IMR-90 (cell line): ENCODE measurements around the gene MAOB. TPM values are rescaled to one million over a fixed set of nuclear protein-coding genes. Genes with fewer than 3 reads are reported as not detected.

Experiments used
- ATAC-seq: fragments of 200-7000 bp; cut with Tn5 transposase; 2 replicates; pipeline ENCODE4 v1.9.1; 2020; ENCODE audit warnings: low read depth, mild to moderate bottlenecking, moderate library complexity
- BruUV-seq: library from RNA; stranded (reverse); fragments of 400-500 nt; replicated peaks from 2 replicates; lab custom pipeline; 2021; lab: Mats Ljungman, UMichigan
- CTCF ChIA-PET: fragments of 300-600 bp; formaldehyde crosslinking; extraction: SDS; loops from one replicate; lab custom pipeline; 2021; ENCODE audit warnings: antibody characterized with exemption; lab: Yijun Ruan, JAX
- POLR2A ChIA-PET: fragments of 300-600 bp; sonication (Branson Sonifier 250); formaldehyde crosslinking; loops from one replicate; lab custom pipeline; 2022; ENCODE audit warnings: antibody characterized with exemption; ENCODE audit not compliant: unreplicated experiment; lab: Charles Lee
- DNase-seq: peaks from one replicate; pipeline ENCODE4 v3.0.0; 2013
- H2AFZ ChIP-seq: replicated peaks from 2 replicates; pipeline ENCODE3; 2013; ENCODE audit warnings: low read length, mild to moderate bottlenecking; ENCODE audit not compliant: poor library complexity
- H2AK5ac ChIP-seq: 2 replicates; pipeline ENCODE4 v1.6.1; 2013; ENCODE audit warnings: low read depth, low read length, inconsistent platforms
- H2AK9ac ChIP-seq: replicated peaks from 2 replicates; pipeline ENCODE3; 2013; ENCODE audit warnings: mild to moderate bottlenecking, low read depth, low read length, moderate library complexity; ENCODE audit not compliant: poor library complexity
- H2BK120ac ChIP-seq: 2 replicates; pipeline ENCODE4 v1.6.1; 2013; ENCODE audit warnings: low read depth, low read length, inconsistent platforms
- H2BK15ac ChIP-seq: 3 replicates; pipeline ENCODE4 v1.6.1; 2013; ENCODE audit warnings: low read depth, low read length, inconsistent platforms
- H2BK20ac ChIP-seq: 2 replicates; pipeline ENCODE4 v1.6.1; 2013; ENCODE audit warnings: low read depth, mild to moderate bottlenecking, inconsistent platforms, low read length, moderate library complexity
- H2BK5ac ChIP-seq: 2 replicates; pipeline ENCODE4 v1.6.1; 2013; ENCODE audit warnings: mild to moderate bottlenecking, low read depth, low read length, inconsistent platforms; ENCODE audit not compliant: poor library complexity, severe bottlenecking
- H3K14ac ChIP-seq: replicated peaks from 2 replicates; pipeline ENCODE4 v1.6.1; 2013; ENCODE audit warnings: low read depth, low read length, inconsistent platforms
- H3K18ac ChIP-seq: 2 replicates; pipeline ENCODE4 v1.6.1; 2013; ENCODE audit warnings: low read depth, low read length, control low read depth
- H3K23ac ChIP-seq: 2 replicates; pipeline ENCODE4 v1.6.1; 2013; ENCODE audit warnings: low read depth, low read length, inconsistent platforms
- H3K27ac ChIP-seq: 2 replicates; pipeline ENCODE4 v1.5.1; 2013; ENCODE audit warnings: mild to moderate bottlenecking, control low read depth, low read length; ENCODE audit not compliant: insufficient read depth
- H3K27me3 ChIP-seq: 2 replicates; pipeline ENCODE4 v1.6.1; 2013; ENCODE audit warnings: low read length; ENCODE audit not compliant: control insufficient read depth, insufficient read depth
- H3K36me3 ChIP-seq: 2 replicates; pipeline ENCODE4 v1.6.1; 2013; ENCODE audit warnings: low read length, mixed read lengths; ENCODE audit not compliant: control insufficient read depth, insufficient read depth
- H3K4ac ChIP-seq: 2 replicates; pipeline ENCODE4 v1.6.1; 2013; ENCODE audit warnings: low read depth, low read length, inconsistent platforms
- H3K4me1 ChIP-seq: 2 replicates; pipeline ENCODE4 v1.6.1; 2013; ENCODE audit warnings: low read length, mixed read lengths; ENCODE audit not compliant: control insufficient read depth, insufficient read depth
- H3K4me2 ChIP-seq: 2 replicates; pipeline ENCODE4 v1.6.1; 2013; ENCODE audit warnings: low read depth, mild to moderate bottlenecking, control low read depth, low read length, moderate library complexity
- H3K4me3 ChIP-seq: 2 replicates; pipeline ENCODE4 v1.5.1; 2013; ENCODE audit warnings: low read depth, mild to moderate bottlenecking, control low read depth, low read length, moderate library complexity; ENCODE audit not compliant: insufficient read depth
- H3K56ac ChIP-seq: 2 replicates; pipeline ENCODE4 v1.6.1; 2013; ENCODE audit warnings: low read length, inconsistent platforms; ENCODE audit not compliant: insufficient read depth; ENCODE audit errors: extremely low read depth
- H3K79me1 ChIP-seq, 2 experiments: 2 replicates each; pipeline ENCODE4 v1.6.1; 2013; ENCODE audit warnings: low read length in 2 of 2, inconsistent platforms in 1 of 2, low read depth in 1 of 2
- H3K9ac ChIP-seq: 2 replicates; pipeline ENCODE4 v1.6.1; 2013; ENCODE audit warnings: low read depth, low read length, control low read depth
- H3K9me1 ChIP-seq: 2 replicates; pipeline ENCODE4 v1.6.1; 2013; ENCODE audit warnings: low read length, inconsistent platforms; ENCODE audit not compliant: insufficient read depth
- H3K9me3 ChIP-seq: 2 replicates; pipeline ENCODE4 v1.6.1; 2013; ENCODE audit warnings: low read length; ENCODE audit not compliant: control insufficient read depth, insufficient read depth
- H4K20me1 ChIP-seq: 2 replicates; pipeline ENCODE4 v1.6.1; 2013; ENCODE audit warnings: low read length, inconsistent platforms; ENCODE audit not compliant: insufficient read depth
- H4K5ac ChIP-seq: 2 replicates; pipeline ENCODE4 v1.6.1; 2013; ENCODE audit warnings: mild to moderate bottlenecking, low read depth, low read length, control low read depth
- H4K8ac ChIP-seq, 2 experiments: 2 replicates each; pipeline ENCODE4 v1.6.1; 2013; ENCODE audit warnings: low read depth in 2 of 2, low read length in 2 of 2, control low read depth in 1 of 2, inconsistent platforms in 1 of 2
- H4K91ac ChIP-seq: 2 replicates; pipeline ENCODE4 v1.6.1; 2013; ENCODE audit warnings: low read depth, low read length, inconsistent platforms; ENCODE audit not compliant: insufficient read depth
- BHLHE40 ChIP-seq: fragments of 150-350 bp; IDR thresholded peaks from 2 replicates; pipeline ENCODE4 v1.6.1; 2016; ENCODE audit warnings: mild to moderate bottlenecking, low read depth, low read length
- CEBPB ChIP-seq: IDR thresholded peaks from 2 replicates; pipeline ENCODE4 v1.6.1; 2012; ENCODE audit warnings: low read depth, low read length, improper control_type of control experiment
- CHD1 ChIP-seq: IDR thresholded peaks from 2 replicates; pipeline ENCODE4 v1.6.1; 2012; ENCODE audit warnings: low read depth, low read length, improper control_type of control experiment
- FOS ChIP-seq: fragments of 150-350 bp; IDR thresholded peaks from 2 replicates; pipeline ENCODE4 v1.6.1; 2016; ENCODE audit warnings: low read depth, low read length
- MAFK ChIP-seq: IDR thresholded peaks from 2 replicates; pipeline ENCODE4 v1.6.1; 2012; ENCODE audit warnings: low read depth, low read length, improper control_type of control experiment
- MAZ ChIP-seq: IDR thresholded peaks from 2 replicates; pipeline ENCODE4 v1.6.1; 2012; ENCODE audit warnings: low read depth, mild to moderate bottlenecking, low read length, improper control_type of control experiment, moderate library complexity, borderline replicate concordance
- MXI1 ChIP-seq: IDR thresholded peaks from 2 replicates; pipeline ENCODE4 v1.6.1; 2012; ENCODE audit warnings: low read depth, mild to moderate bottlenecking, low read length, moderate library complexity, borderline replicate concordance
- NFE2L2 ChIP-seq: fragments of 150-350 bp; IDR thresholded peaks from 2 replicates; pipeline ENCODE4 v1.6.1; 2016; ENCODE audit warnings: low read depth, mild to moderate bottlenecking, low read length
- POLR2A ChIP-seq: IDR thresholded peaks from 2 replicates; pipeline ENCODE4 v1.6.1; 2012; ENCODE audit warnings: mild to moderate bottlenecking, low read depth, low read length
- RAD21 ChIP-seq: IDR thresholded peaks from 2 replicates; pipeline ENCODE4 v1.6.1; 2012; ENCODE audit warnings: low read length, improper control_type of control experiment
- RCOR1 ChIP-seq: IDR thresholded peaks from 2 replicates; pipeline ENCODE4 v1.6.1; 2012; ENCODE audit warnings: mild to moderate bottlenecking, low read length, improper control_type of control experiment; ENCODE audit not compliant: insufficient replicate concordance
- RFX5 ChIP-seq: IDR thresholded peaks from 2 replicates; pipeline ENCODE4 v1.8.0; 2012; ENCODE audit warnings: low read depth, mild to moderate bottlenecking, low read length, moderate library complexity
- SMC3 ChIP-seq: fragments of 150-350 bp; IDR thresholded peaks from 2 replicates; pipeline ENCODE4 v1.6.1; 2016; ENCODE audit warnings: low read depth, mild to moderate bottlenecking, antibody characterized with exemption, low read length, moderate library complexity
- WGBS, 2 experiments: methylation state at CpG; one replicate each; pipeline versions ENCODE4 v1.1.5 to v1.1.7; 2013; ENCODE audit warnings: missing lambda C conversion rate in 2 of 2; ENCODE audit not compliant: insufficient read length in 1 of 2; ENCODE audit errors: extremely low coverage in 2 of 2; 5-methylcytosine and 5-hydroxymethylcytosine counted together
- dilution Hi-C: fragments of 300-500 bp; cut with HindIII; formaldehyde crosslinking; loops from one replicate; pipeline ENCODE4 v1.14.3; 2018; ENCODE audit warnings: low sequenced_read_pairs; ENCODE audit not compliant: unreplicated experiment
- in situ Hi-C: fragments of 300-500 bp; cut with MboI; formaldehyde crosslinking; loops from 3 replicates; pipeline ENCODE4 v1.14.3; 2019; ENCODE audit warnings: low sequenced_read_pairs, inconsistent platforms, mixed read lengths
- intact Hi-C: fragments of 100-400 bp; cut with micrococcal nuclease; formaldehyde crosslinking; loops from 2 replicates; pipeline ENCODE4 v1.10.0; 2022
- polyA plus RNA-seq, 3 experiments: library from polyadenylated mRNA; depleted of rRNA; stranded (reverse); fragments of >200 nt; gene quantifications; 2 replicates each; pipeline ENCODE4 v1.2.3, GENCODE V29; 2012; ENCODE audit warnings: low replicate concordance in 1 of 3
- total RNA-seq: library from RNA; depleted of rRNA; stranded (reverse); fragments of >200 nt; gene quantifications from 2 replicates; pipeline ENCODE4 v1.2.3, GENCODE V29; 2012
- TF ChIP-seq, protein P1 (sequence below): conservative IDR thresholded peaks from 2 replicates; pipeline ENCODE4 v1.5.1; 2012; ENCODE audit warnings: mild to moderate bottlenecking, low read depth, low read length, improper control_type of control experiment
- TF ChIP-seq, protein P2 (sequence below): fragments of 150-350 bp; IDR thresholded peaks from 2 replicates; pipeline ENCODE4 v1.6.1; 2017; ENCODE audit warnings: mild to moderate bottlenecking, antibody characterized with exemption, low read length, low read depth

MAOB gene
- total and polyA plus RNA-seq, 2 of the 4 experiments (the other 2 are of a cell fraction), result 0.36 to 0.46 TPM

DNA sequence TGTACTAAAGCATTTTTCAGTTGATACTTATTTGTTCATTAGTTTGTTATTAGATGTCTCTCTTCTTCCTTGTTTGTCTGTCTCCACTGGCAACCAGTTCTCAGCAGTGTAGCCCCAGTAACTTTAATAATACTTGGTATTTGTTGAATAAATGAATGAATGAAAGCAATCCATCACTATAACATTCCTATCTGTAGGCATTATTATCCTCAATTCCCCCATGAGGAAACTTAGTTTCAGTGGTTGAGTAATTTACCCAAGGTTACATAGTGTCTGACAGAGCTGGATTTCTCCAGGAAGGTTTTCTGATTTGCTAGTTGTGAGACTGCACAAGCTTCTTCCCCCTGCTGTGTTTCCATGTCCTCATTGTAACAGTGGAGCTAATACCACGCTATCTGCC, 27.8 kb upstream of the MAOB start:
- Histone ChIP-seq H2BK15ac (no peak overlapping the region), H3K18ac (no peak overlapping the region), H3K9ac (no peak overlapping the region), H4K8ac (no peak overlapping the region), H2BK120ac (no peak overlapping the region), H2AFZ (no peak overlapping the region), H3K79me1 (no peaks in the 10 kb centered on the region), H3K9me3 (no peaks in the 10 kb centered on the region), H3K4me1 (no peaks in the 10 kb centered on the region), H3K14ac (no peak overlapping the region), H3K27ac (no peak overlapping the region), H4K5ac (no peak overlapping the region), H4K91ac (no peak overlapping the region), H3K56ac (no peak overlapping the region), H3K36me3 (no peaks in the 10 kb centered on the region), H2AK9ac (no peak overlapping the region), H3K4me3 (no peak overlapping the region), H3K9me1 (no peaks in the 10 kb centered on the region; the same call in 1 of the 2 replicates), H3K23ac (no peak overlapping the region), H2BK20ac (no peak overlapping the region), H3K4ac (no peak overlapping the region), H2BK5ac (no peak overlapping the region), H3K27me3 (no peaks in the 10 kb centered on the region; the same call in none of the 2 replicates), H4K20me1 (no peaks in the 10 kb centered on the region), H2AK5ac (no peak overlapping the region), H3K4me2 (no peak overlapping the region)
- in situ Hi-C loops (no loop called here), dilution Hi-C loops (no loop called here), intact Hi-C loops (no loop called here)
- BruUV-seq, result no TSS peak
- ATAC-seq, result no peak
- ChIA-PET POLR2A (no interaction called here), CTCF (no interaction called here)
- TF ChIP-seq RAD21, result no peak
- no peak for TF ChIP-seq FOS
- no peak for TF ChIP-seq CHD1
- TF ChIP-seq SMC3, result no peak
- TF ChIP-seq, protein P1, sequence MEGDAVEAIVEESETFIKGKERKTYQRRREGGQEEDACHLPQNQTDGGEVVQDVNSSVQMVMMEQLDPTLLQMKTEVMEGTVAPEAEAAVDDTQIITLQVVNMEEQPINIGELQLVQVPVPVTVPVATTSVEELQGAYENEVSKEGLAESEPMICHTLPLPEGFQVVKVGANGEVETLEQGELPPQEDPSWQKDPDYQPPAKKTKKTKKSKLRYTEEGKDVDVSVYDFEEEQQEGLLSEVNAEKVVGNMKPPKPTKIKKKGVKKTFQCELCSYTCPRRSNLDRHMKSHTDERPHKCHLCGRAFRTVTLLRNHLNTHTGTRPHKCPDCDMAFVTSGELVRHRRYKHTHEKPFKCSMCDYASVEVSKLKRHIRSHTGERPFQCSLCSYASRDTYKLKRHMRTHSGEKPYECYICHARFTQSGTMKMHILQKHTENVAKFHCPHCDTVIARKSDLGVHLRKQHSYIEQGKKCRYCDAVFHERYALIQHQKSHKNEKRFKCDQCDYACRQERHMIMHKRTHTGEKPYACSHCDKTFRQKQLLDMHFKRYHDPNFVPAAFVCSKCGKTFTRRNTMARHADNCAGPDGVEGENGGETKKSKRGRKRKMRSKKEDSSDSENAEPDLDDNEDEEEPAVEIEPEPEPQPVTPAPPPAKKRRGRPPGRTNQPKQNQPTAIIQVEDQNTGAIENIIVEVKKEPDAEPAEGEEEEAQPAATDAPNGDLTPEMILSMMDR, result no peak
- TF ChIP-seq NFE2L2, result no peak
- no peak for TF ChIP-seq RCOR1
- no peak for TF ChIP-seq RFX5
- no peak for TF ChIP-seq POLR2A
- TF ChIP-seq, protein P2, sequence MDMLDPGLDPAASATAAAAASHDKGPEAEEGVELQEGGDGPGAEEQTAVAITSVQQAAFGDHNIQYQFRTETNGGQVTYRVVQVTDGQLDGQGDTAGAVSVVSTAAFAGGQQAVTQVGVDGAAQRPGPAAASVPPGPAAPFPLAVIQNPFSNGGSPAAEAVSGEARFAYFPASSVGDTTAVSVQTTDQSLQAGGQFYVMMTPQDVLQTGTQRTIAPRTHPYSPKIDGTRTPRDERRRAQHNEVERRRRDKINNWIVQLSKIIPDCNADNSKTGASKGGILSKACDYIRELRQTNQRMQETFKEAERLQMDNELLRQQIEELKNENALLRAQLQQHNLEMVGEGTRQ, result no peak
- TF ChIP-seq CEBPB, result no peak
- TF ChIP-seq MAFK, result no peak
- no peak for TF ChIP-seq BHLHE40
- no peak for TF ChIP-seq MAZ
- TF ChIP-seq MXI1, result no peak
- no peak for DNase-seq
- WGBS, 2 experiments, result no CpG with 5 or more reads among the region's 1 CpG
